ENCODE data around the gene LTBP2.

Gene LTBP2

DNA sequence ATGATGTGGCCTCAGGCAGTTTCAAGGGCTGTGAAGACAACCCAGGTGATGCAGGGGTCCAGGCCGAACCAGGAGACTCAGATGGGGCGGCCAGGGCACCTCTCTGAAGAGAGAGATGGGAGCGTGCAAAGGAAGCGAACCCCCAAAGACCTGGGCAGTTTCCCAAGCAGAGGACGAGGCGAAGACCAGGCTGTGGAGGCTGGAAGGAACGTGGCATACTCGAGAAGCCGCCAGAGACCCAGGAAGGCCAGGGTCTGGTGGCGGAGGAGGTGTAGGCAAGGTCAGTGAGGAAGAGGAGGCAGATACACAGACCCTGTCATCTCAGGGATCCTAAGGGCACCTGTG, 24.7 kb downstream of the LTBP2 start:
- no peaks in the 10 kb centered on the region for H3K36me3 ChIP-seq (ENCODE audit: insufficient read depth, low read length)
- H3K27me3 ChIP-seq (ENCODE audit: insufficient read depth, low read length): peaks cover 22% of the 10 kb centered on the region
- no peak overlapping the region for H2AFZ ChIP-seq (ENCODE audit: low read depth, low read length)
- H3K4me3 ChIP-seq (ENCODE audit: low read length): no peak overlapping the region
- H3K4me1 ChIP-seq (ENCODE audit: insufficient read depth, low read length): no peaks in the 10 kb centered on the region
- no peaks in the 10 kb centered on the region for H3K9me3 ChIP-seq (ENCODE audit: low read length)

DNA sequence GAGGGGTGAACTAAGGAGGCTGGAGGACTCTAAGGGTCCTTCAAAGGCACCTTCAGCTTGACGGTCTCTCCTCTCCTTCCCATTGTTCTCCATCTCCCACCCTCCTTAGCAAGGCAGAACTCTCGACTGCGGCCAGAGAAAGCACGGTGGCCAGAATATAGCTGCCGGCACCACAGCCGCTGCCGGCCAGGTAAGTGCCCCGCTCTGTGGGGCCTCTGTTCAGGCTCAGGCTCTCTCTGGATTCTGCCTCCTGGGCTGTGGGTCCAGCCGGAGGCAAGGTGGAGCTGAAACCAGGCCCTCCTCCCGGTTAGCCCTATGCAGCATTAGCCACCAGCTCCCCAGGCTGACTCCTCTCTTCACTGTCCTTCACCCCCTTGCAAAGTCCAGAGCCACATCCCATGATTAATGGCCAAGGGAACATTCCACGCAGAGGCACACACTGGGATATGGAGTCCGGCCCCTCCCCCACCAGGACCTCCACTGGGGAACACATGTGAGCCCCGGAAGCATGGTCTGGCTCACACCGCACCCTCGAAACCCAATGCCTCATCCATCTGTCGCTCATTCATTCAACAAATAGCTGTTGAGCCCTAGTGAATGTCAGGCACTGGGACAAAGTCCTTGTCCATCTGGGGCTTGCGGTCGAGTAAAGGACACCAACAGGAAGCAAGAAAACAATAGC, 25.2 kb downstream of the LTBP2 start:
- Histone ChIP-seq H3K4me3 (ENCODE audit: low read length) (no peak overlapping the region), H3K36me3 (ENCODE audit: insufficient read depth, low read length) (no peaks in the 10 kb centered on the region), H3K4me1 (ENCODE audit: insufficient read depth, low read length) (no peaks in the 10 kb centered on the region), H2AFZ (ENCODE audit: low read depth, low read length) (no peak overlapping the region), H3K9me3 (ENCODE audit: low read length) (no peaks in the 10 kb centered on the region), H3K27me3 (ENCODE audit: insufficient read depth, low read length) (peaks cover 22% of the 10 kb centered on the region)

DNA sequence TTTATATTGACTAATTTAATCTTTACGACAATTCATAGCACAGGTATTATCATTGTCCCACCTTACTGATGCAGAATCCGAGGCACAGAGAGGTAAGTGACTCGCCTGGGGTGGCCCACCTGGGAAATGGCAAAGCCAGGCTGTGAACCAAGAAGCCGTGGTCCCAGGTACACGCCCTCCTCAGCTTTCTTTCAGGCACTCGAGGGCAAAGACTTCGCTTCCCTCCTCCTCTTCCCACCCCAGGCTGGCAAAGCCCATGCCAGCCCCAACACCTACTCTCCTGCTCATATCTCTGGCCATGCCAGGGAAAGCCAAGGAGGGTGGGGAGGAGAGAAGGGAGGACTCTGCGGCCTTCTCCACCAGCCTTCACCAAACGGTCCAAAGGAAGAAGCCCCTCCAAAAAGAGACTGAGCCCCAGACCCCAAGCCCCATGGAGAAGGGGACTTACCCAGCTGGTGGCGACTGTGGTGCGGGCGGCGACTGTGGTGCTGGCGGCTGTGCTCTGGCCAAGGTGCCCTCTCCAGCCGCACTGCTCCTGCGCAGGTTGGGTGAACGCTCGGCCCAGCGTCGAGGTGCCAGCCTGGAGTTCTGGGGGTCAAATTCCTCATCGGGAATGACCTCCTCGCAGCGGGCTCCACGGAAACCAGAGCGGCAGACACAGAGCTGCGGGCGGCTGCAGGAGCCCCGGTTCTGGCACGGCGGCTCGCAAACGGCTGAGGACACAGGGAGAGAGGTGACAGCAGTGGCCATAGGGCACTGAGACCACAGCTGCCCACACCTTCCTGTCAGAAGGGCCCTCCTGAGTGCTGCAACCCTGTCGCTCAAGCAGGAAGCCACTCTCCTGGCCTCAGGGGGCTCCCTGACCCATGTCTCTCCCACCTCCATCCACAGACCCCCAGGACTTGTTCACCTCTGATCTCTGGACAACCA, 26.4 kb downstream of the LTBP2 start:
- no peaks in the 10 kb centered on the region for H3K4me1 ChIP-seq (ENCODE audit: insufficient read depth, low read length)
- H3K4me3 ChIP-seq (ENCODE audit: low read length): no peak overlapping the region
- H3K9me3 ChIP-seq (ENCODE audit: low read length): no peaks in the 10 kb centered on the region
- H2AFZ ChIP-seq (ENCODE audit: low read depth, low read length): no peak overlapping the region
- H3K36me3 ChIP-seq (ENCODE audit: insufficient read depth, low read length): no peaks in the 10 kb centered on the region
- peaks cover 20% of the 10 kb centered on the region for H3K27me3 ChIP-seq (ENCODE audit: insufficient read depth, low read length)

DNA sequence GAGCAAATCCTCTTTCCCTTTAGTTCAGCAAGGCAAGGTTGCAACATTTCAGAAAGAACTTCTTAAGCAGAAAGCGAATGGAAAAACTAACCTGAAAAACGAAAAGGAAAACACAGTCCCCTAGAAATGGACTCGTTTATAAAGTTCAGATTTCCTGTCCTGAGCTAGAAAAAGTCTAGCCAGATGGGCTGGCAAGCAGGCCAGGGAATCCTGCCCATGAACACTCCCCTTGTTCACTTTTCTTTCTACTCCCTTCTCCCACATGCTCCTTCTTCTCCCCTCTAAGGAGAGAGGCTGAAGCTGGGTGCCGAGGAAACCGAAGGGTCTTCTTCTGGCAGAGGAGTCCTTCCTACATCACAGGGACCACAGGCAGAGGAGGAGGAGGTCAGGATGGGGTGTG, 27.1 kb downstream of the LTBP2 start:
- Histone ChIP-seq H3K27me3 (ENCODE audit: insufficient read depth, low read length) (peaks cover 20% of the 10 kb centered on the region), H3K4me3 (ENCODE audit: low read length) (no peak overlapping the region), H3K4me1 (ENCODE audit: insufficient read depth, low read length) (no peaks in the 10 kb centered on the region)

DNA sequence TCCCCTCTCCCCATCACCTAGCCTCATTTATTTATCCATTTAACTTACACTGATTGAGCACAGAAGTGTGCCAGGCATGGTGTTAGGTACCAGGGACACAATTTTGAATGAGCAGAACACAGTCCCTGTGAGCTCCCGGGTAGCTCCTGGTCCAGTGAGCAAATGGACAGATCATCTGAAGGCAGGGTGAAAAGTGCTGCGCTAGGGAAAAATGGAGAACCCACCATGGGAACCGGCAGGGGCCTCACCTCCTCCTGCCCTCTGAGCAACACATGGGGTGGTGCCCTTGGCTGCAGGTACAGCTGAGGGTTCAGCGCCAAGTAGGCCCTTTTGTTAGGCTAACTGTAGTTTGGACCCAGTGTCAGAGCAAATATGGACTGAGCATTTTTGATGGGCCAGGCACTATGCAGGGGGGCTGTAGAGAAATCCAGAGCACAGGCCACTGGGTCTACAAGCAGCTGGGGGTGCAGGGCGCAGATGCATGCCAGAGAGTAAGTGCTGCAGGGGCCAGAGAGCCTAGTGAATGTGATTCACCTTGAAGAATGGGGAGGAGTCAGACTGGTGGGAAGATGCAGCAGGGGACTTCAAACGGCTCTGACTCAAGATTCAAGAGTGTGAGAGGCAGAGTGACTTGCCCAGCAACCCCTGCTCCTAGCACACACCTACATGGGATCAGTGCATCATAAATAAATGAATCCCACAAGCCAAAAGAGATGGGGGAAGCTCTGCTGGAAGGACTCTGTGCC, 28.2 kb downstream of the LTBP2 start:
- H3K4me3 ChIP-seq (ENCODE audit: low read length): no peak overlapping the region
- peaks cover 20% of the 10 kb centered on the region for H3K27me3 ChIP-seq (ENCODE audit: insufficient read depth, low read length)
- H3K9me3 ChIP-seq (ENCODE audit: low read length): no peaks in the 10 kb centered on the region
- no peak overlapping the region for H2AFZ ChIP-seq (ENCODE audit: low read depth, low read length)
- no peaks in the 10 kb centered on the region for H3K36me3 ChIP-seq (ENCODE audit: insufficient read depth, low read length)
- H3K4me1 ChIP-seq (ENCODE audit: insufficient read depth, low read length): no peaks in the 10 kb centered on the region

More for the DNA sequence above, 27.1 kb downstream of the LTBP2 start:
- no peak overlapping the region for H2AFZ ChIP-seq (ENCODE audit: low read depth, low read length)
- H3K36me3 ChIP-seq (ENCODE audit: insufficient read depth, low read length): no peaks in the 10 kb centered on the region
- H3K9me3 ChIP-seq (ENCODE audit: low read length): no peaks in the 10 kb centered on the region

DNA sequence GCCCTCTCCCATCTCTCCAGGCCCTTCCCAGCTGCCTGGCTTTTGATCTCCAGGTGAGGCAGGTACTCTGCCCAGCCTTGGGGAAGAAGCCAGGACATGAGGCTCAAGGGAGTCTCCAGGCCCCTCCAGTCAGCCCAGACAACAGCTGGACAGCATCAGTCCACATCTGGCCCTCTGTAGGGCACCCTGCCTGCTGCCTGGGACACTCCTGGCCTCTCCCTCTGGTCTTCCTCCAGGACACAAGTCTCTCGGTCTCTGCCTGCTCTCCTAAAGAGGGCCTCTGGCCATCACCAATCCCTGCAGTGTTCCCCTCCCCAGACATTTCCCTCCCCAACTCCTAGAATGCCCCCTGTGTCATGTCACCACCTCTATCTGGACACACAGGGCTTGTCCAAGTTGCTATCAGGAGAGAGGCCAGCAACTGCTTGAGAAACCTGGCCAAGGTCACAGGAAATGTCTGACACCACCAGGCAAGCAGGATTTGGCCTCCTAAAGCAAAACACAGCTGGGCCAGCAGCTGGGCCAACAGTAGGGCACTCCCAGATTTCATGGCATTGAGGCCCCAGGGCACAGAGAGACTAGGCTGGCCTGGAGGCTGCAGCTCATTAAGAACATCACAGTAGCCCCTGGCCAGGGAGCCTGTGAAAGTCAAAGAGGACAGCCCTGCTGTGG, 29.0 kb downstream of the LTBP2 start:
- no peak overlapping the region for H3K4me3 ChIP-seq (ENCODE audit: low read length)
- peaks cover 20% of the 10 kb centered on the region for H3K27me3 ChIP-seq (ENCODE audit: insufficient read depth, low read length)
- no peaks in the 10 kb centered on the region for H3K4me1 ChIP-seq (ENCODE audit: insufficient read depth, low read length)
- H2AFZ ChIP-seq (ENCODE audit: low read depth, low read length): no peak overlapping the region
- H3K36me3 ChIP-seq (ENCODE audit: insufficient read depth, low read length): no peaks in the 10 kb centered on the region
- no peaks in the 10 kb centered on the region for H3K9me3 ChIP-seq (ENCODE audit: low read length)

DNA sequence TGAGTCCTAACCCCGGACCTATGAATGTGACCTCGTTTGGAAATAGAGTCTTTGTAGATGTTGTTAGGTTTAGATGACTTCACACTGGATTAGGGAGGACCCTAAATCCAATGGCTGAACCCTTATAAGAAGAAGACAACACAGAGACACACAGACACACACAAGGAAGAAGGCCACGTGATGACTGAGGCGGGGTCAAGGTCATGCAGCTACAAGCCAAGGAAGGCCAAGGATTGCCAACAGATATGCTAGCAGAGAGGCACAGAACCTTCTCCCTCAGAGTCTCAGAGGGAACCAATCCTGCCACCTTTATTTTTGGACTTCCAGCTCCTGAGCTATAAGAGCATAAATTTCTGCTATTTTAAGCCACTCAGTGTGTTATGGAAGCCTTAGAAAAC, 31.8 kb downstream of the LTBP2 start:
- Histone ChIP-seq H2AFZ (ENCODE audit: low read depth, low read length) (no peak overlapping the region), H3K36me3 (ENCODE audit: insufficient read depth, low read length) (no peaks in the 10 kb centered on the region), H3K9me3 (ENCODE audit: low read length) (no peaks in the 10 kb centered on the region), H3K27me3 (ENCODE audit: insufficient read depth, low read length) (peaks cover 6% of the 10 kb centered on the region), H3K4me1 (ENCODE audit: insufficient read depth, low read length) (no peaks in the 10 kb centered on the region), H3K4me3 (ENCODE audit: low read length) (no peak overlapping the region)

DNA sequence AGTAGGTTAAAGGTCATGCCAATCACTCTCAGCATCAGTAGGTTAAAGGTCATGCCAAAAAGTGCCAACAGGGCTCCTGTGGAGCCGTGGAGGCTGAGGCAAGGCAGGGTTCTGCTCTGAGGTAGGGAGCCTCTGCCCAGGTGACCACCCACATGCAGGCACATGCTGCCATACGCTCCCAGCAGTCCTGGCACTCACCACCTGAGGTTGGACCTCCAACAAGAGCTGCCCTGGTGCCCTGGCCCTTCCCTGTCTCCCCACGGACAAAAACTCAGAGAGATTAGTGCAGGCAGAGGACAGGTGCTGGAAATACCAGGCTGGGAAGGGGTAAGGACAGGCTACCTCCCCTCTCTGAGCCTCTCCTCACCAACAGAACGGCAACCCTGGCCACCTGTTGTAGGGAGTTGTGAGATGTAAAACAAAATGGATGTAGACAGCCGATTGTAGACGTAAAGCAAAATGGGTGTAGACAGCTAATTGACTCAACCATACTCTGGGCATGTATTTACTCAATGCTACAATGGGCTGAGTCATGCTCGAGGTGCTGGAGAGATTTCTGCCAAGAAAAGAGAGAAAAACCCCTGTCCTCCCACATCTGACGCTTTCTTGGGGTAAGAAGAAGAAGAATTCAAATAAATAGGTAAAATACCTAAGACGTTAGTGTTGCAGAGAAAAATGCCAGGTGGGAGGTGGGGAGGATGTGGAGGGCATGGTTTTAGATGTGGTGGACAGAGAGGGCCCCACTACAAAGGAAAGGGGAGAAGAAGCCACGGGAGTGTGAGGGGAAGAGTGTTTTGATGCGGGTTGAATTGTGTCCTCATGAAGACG, 32.4 kb downstream of the LTBP2 start:
- no peaks in the 10 kb centered on the region for H3K9me3 ChIP-seq (ENCODE audit: low read length)

DNA sequence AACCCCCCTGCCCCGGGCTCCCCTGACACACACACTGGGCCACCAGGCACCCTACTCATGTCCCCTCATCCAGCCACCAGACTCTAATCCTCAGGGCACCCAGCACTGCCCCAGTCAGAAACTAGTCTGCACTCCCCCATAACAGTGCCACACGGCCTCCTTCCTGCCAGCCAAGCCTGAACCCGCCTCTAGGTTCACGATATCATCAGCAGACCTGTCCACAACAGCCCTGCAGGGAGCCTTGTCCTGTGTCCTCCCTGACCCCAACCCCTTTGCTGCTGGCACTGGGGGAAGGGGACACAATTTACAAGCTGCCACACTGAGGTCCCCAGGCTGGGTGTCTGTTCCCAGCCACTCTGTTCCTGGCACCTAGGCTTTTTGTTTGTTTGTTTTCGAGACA, 33.6 kb downstream of the LTBP2 start:
- H3K9me3 ChIP-seq (ENCODE audit: low read length): no peaks in the 10 kb centered on the region
- H3K4me3 ChIP-seq (ENCODE audit: low read length): no peak overlapping the region
- H3K36me3 ChIP-seq (ENCODE audit: insufficient read depth, low read length): no peaks in the 10 kb centered on the region
- peaks cover 3% of the 10 kb centered on the region for H3K27me3 ChIP-seq (ENCODE audit: insufficient read depth, low read length)
- H3K4me1 ChIP-seq (ENCODE audit: insufficient read depth, low read length): no peaks in the 10 kb centered on the region
- H2AFZ ChIP-seq (ENCODE audit: low read depth, low read length): no peak overlapping the region

More for the DNA sequence above, 32.4 kb downstream of the LTBP2 start:
- H3K4me3 ChIP-seq (ENCODE audit: low read length): no peak overlapping the region
- H2AFZ ChIP-seq (ENCODE audit: low read depth, low read length): no peak overlapping the region
- no peaks in the 10 kb centered on the region for H3K4me1 ChIP-seq (ENCODE audit: insufficient read depth, low read length)
- H3K36me3 ChIP-seq (ENCODE audit: insufficient read depth, low read length): no peaks in the 10 kb centered on the region
- H3K27me3 ChIP-seq (ENCODE audit: insufficient read depth, low read length): peaks cover 6% of the 10 kb centered on the region

DNA sequence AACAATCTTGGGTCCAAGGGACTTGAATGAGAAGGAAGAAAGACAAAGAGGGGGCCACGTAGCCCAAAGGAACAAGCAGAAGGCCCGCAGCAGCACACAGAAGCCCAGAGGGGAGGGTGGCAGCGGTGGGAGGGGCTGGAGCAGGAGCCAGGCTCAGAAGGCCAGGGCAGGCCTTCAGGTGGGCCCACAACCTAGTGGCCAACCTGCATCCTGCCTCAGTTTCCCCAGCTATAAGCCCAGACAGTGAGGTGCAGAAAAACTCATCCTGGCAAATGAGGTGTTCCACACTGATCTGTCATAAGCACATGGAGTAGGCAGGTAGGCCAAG, 34.1 kb downstream of the LTBP2 start:
- Histone ChIP-seq H3K27me3 (ENCODE audit: insufficient read depth, low read length) (peaks cover 3% of the 10 kb centered on the region), H3K4me3 (ENCODE audit: low read length) (no peak overlapping the region), H3K36me3 (ENCODE audit: insufficient read depth, low read length) (no peaks in the 10 kb centered on the region), H3K9me3 (ENCODE audit: low read length) (no peaks in the 10 kb centered on the region), H3K4me1 (ENCODE audit: insufficient read depth, low read length) (peaks cover 5% of the 10 kb centered on the region), H2AFZ (ENCODE audit: low read depth, low read length) (no peak overlapping the region)

DNA sequence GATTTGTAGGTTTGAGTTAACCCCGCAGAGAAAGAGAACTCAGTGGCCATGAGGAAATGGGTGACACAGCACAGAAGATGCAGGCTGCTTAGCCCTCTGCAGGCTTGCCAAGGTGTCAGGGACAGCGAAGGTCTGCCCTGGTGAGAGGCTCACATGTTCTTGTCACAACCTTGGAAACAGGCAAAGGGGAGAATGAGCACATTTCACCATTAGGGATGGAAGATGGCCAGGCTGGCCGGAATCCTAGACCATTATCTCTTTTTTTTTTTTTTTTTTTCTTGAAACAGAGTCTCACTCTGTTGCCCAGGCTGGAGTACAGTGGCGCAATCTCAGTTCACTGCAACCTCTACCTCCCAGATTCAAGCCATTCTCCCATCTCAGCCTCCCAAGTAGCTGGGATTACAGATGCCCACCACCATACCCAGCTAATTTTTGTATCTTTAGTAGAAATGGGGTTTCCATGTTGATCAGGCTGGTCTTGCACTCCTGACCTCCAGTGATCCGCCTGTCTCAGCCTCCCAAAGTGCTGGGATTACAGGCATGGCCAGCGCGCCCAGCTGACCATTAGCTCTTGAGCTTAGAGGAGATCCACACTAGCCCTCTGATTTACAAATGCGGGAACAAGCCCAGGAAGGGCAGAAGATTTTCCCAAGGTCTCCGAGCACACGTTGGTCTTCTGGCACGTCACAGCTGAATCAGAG, 34.6 kb downstream of the LTBP2 start:
- Histone ChIP-seq H3K4me1 (ENCODE audit: insufficient read depth, low read length) (peaks cover 8% of the 10 kb centered on the region), H3K27me3 (ENCODE audit: insufficient read depth, low read length) (no peaks in the 10 kb centered on the region), H2AFZ (ENCODE audit: low read depth, low read length) (no peak overlapping the region), H3K36me3 (ENCODE audit: insufficient read depth, low read length) (no peaks in the 10 kb centered on the region), H3K9me3 (ENCODE audit: low read length) (no peaks in the 10 kb centered on the region), H3K4me3 (ENCODE audit: low read length) (no peak overlapping the region)

DNA sequence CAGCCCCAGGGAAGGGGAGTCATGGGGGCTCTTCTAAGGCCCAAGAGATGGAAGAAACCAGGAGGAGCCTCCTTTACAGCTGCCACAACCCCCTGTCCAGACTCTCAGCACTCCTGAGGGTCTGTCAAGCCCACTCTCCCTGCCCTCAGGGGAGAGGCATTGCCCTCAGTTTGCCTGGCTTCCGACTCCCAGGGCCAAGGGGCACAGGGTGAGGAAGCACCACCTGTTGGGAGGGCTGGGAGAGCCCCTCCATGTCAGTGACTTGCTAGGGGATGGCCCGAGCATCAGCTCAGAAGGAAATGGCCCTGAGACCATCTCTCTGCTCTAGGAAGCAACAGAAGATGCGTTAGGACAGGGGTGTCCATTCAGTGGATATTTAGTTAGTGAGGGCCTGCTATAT, 36.1 kb downstream of the LTBP2 start:
- Histone ChIP-seq H3K4me1 (ENCODE audit: insufficient read depth, low read length) (peaks cover 16% of the 10 kb centered on the region), H3K36me3 (ENCODE audit: insufficient read depth, low read length) (no peaks in the 10 kb centered on the region), H3K27me3 (ENCODE audit: insufficient read depth, low read length) (no peaks in the 10 kb centered on the region), H3K9me3 (ENCODE audit: low read length) (no peaks in the 10 kb centered on the region), H2AFZ (ENCODE audit: low read depth, low read length) (no peak overlapping the region), H3K4me3 (ENCODE audit: low read length) (no peak overlapping the region)
